Gastrocnemius medialis (tissue), 4 donors: ENCODE data around the gene MAN1C1. TPM values are rescaled to one million over a fixed set of nuclear protein-coding genes. Genes with fewer than 3 reads are reported as not detected.

Experiments
- ATAC-seq, 2 donors: fragments of 150-250 bp; one replicate each; pipeline ENCODE4 v1.9.1; 2016
- DNase-seq, 2 donors: peaks; one replicate each; pipeline ENCODE4 v3.0.0-alpha.2; 2019
- H3K27ac ChIP-seq, 4 donors: fragments of 200-600 bp; sonication (generic); 1 replicate in 1 of 4; 2 replicates in 3 of 4; pipeline ENCODE4 v1.5.1; 2016 to 2018; ENCODE audit warnings: mild to moderate bottlenecking in 2 of 4, moderate library complexity in 1 of 4
- H3K27me3 ChIP-seq, 3 donors: fragments of 200-600 bp; sonication (generic) in 2 of 3; 1 replicate in 1 of 3; 2 replicates in 2 of 3; pipeline versions ENCODE4 v1.5.1 to v1.6.0; 2016 to 2019; ENCODE audit warnings: mild to moderate bottlenecking in 1 of 3, moderate library complexity in 1 of 3
- H3K36me3 ChIP-seq, 2 donors: fragments of 200-600 bp; sonication (generic) in 1 of 2; one replicate each; pipeline ENCODE4 v1.5.1; 2017 to 2018
- H3K4me1 ChIP-seq, 2 donors: fragments of 200-600 bp; sonication (generic) in 1 of 2; one replicate each; pipeline ENCODE4 v1.5.1; 2016 to 2017; ENCODE audit warnings: mild to moderate bottlenecking in 2 of 2
- H3K4me3 ChIP-seq, 4 donors: fragments of 200-600 bp; sonication (generic) in 3 of 4; 1 replicate in 1 of 4; 2 replicates in 3 of 4; pipeline ENCODE4 v1.5.1; 2016 to 2019; ENCODE audit warnings: mild to moderate bottlenecking in 2 of 4
- H3K9me3 ChIP-seq, 3 donors: fragments of 200-600 bp; sonication (generic) in 2 of 3; 1 replicate in 1 of 3; 2 replicates in 2 of 3; pipeline ENCODE4 v1.5.1; 2016 to 2019
- POLR2A ChIP-seq, 2 donors: fragments of 450-650 bp; IDR thresholded peaks; one replicate each; pipeline ENCODE4 v1.6.1; 2017; ENCODE audit warnings: antibody characterized with exemption in 2 of 2, mild to moderate bottlenecking in 2 of 2, moderate library complexity in 2 of 2
- in situ Hi-C, 4 donors: fragments of 200-750 bp; cut with MboI; loops; one replicate each; pipeline versions ENCODE4 v1.15.0 to v1.8.0; 2017; ENCODE audit warnings: low sequenced_read_pairs in 4 of 4
- intact Hi-C: fragments of 100-400 bp; cut with DNase I; formaldehyde crosslinking; loops from one replicate; pipeline ENCODE4 v1.15.1; 2023; ENCODE audit warnings: low total_unique reads
- total RNA-seq, 4 donors: library from RNA; depleted of rRNA; stranded (reverse); fragments of >200 nt; gene quantifications; one replicate each; pipeline versions ENCODE4 v1.1.0 to v1.2.3, GENCODE V29; 2016
- TF ChIP-seq, protein P1 (sequence below), 5 experiments: fragments of 450-650 bp in 3 of 5; fragments of 200-600 bp in 2 of 5; sonication (generic) in 2 of 5; IDR thresholded peaks in 4 of 5; conservative IDR thresholded peaks in 1 of 5; 1 replicate in 4 of 5; 2 replicates in 1 of 5; pipeline ENCODE4 v1.5.1; 2016 to 2019; ENCODE audit warnings: antibody characterized with exemption in 5 of 5, mild to moderate bottlenecking in 3 of 5, moderate library complexity in 3 of 5

MAN1C1 gene
- 1 to 10 TPM; 2.0 to 4.4 (median 2.5) TPM for total RNA-seq

DNA sequence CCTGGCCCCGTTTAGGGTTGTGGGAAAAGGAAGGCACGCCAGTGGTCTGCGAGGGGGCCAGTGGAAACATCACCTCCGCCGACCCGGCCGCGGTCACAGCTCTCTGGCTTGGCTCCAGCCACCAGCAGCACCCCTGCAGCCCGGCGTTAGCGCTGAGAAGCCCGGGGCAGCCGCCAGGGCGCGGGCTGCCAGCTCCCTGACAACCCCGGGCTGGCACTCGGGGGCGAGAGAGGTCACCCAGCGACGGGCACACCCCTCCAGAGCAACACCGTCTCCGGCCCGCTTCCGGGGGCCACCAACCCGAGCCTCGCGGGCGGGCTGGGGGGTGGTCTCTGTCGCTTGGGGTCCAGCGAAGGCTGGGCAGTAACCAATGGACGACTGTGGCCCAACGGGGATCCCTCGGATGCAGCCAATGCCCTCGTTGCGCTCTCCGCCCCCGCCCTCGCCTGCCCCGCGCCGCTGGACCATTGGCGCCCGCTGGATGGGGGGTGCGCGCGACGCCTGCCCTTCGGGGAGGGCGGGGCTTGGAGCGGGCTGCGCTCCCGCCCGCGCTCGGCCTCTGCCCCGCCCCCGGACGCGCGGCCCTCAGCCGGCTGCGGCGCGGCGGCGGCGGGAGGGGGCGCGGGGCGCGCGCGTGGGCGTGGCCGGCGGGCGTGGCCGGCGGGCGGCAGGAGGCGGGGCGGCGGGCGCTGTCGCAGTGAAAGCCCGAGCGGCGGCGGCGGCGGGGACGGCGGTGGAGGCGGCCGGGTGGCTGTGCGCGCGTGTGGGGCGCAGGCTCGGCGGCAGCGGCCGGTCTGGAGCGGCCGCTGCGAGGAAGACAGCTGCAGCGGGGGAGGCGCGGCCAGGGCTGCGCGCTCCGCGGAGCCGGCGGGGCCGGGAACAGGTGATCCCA, at the start of gene MAN1C1:
Gene MAN1C1 (plus strand): TSS at position 697 of the 892 bp plus-strand sequence. CDS start 1,007 bp downstream, outside the sequence.
- ATAC-seq (peak; percentile 83 to 84), DNase-seq (peak; percentile 61 to 74)
- H3K9me3 ChIP-seq = no peaks in the 10 kb centered on the region
- H3K27ac ChIP-seq = peak within 1 kb of the TSS; percentile 81 to 92 (median 84)
- no peaks in the 10 kb centered on the region for H3K36me3 ChIP-seq
- intact Hi-C loops (loop anchor here (2.0 kb wide), 3 partner anchors 74 to 188 kb away; partner anchors contain the start of gene LDLRAP1), in situ Hi-C loops (loop anchor here in 1 of 4 donors (25.0 kb wide), 1 partner anchor 121 kb away; no protein-coding TSS in a partner anchor)
- H3K27me3 ChIP-seq = no peaks in the 10 kb centered on the region
- H3K4me1 ChIP-seq = peaks cover 20 to 26% of the 10 kb centered on the region in 2 donors
- peak within 1 kb of the TSS; percentile 72 to 97 (median 90) for H3K4me3 ChIP-seq
- TF ChIP-seq POLR2A (IDR thresholded peaks at IDR 0.05) = peak; percentile 70 to 75
- TF ChIP-seq, protein P1, sequence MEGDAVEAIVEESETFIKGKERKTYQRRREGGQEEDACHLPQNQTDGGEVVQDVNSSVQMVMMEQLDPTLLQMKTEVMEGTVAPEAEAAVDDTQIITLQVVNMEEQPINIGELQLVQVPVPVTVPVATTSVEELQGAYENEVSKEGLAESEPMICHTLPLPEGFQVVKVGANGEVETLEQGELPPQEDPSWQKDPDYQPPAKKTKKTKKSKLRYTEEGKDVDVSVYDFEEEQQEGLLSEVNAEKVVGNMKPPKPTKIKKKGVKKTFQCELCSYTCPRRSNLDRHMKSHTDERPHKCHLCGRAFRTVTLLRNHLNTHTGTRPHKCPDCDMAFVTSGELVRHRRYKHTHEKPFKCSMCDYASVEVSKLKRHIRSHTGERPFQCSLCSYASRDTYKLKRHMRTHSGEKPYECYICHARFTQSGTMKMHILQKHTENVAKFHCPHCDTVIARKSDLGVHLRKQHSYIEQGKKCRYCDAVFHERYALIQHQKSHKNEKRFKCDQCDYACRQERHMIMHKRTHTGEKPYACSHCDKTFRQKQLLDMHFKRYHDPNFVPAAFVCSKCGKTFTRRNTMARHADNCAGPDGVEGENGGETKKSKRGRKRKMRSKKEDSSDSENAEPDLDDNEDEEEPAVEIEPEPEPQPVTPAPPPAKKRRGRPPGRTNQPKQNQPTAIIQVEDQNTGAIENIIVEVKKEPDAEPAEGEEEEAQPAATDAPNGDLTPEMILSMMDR (IDR thresholded peaks at IDR 0.05 in 4 of 5, conservative IDR thresholded peaks at IDR 0.05 in 1 of 5) = peak; percentile 49 to 62 (median 54)

DNA sequence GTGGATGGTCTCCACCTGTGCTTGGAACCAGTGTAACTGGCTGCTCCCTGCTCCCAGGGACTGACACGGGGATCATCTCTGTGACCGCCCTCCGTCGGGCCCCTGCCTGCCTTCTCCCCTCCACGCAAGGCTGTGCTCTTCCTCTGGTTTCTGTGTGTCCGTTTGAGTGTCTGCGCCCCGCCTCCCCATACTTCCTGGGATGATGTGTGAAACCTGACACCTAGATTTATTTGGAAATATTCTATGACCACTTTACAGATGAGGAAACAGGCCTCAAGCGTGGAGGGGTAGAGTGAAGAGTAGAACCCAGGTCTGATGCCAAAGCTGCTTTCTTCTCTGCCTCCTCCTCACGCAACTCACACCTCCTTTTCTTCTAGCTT, 48.9 kb upstream of the MAN1C1 start:
- peak overlapping the region; percentile 86 to 92 (median 88) for H3K27ac ChIP-seq
- no peak overlapping the region for H3K4me3 ChIP-seq
- H3K36me3 ChIP-seq = no peaks in the 10 kb centered on the region
- in situ Hi-C loops (no loop called here), intact Hi-C loops (loop anchor here (2.0 to 5.0 kb wide), 3 partner anchors 17 to 130 kb away; no protein-coding TSS in a partner anchor)
- no peaks in the 10 kb centered on the region for H3K9me3 ChIP-seq
- TF ChIP-seq, protein P1 (IDR thresholded peaks at IDR 0.05 in 4 of 5, conservative IDR thresholded peaks at IDR 0.05 in 1 of 5) = no peak
- TF ChIP-seq POLR2A (IDR thresholded peaks at IDR 0.05) = no peak
- H3K4me1 ChIP-seq = peaks cover 44 to 55% of the 10 kb centered on the region in 2 donors
- ATAC-seq (no peak), DNase-seq (peak in 1 of 2 donors; percentile 49)
- no peaks in the 10 kb centered on the region for H3K27me3 ChIP-seq

DNA sequence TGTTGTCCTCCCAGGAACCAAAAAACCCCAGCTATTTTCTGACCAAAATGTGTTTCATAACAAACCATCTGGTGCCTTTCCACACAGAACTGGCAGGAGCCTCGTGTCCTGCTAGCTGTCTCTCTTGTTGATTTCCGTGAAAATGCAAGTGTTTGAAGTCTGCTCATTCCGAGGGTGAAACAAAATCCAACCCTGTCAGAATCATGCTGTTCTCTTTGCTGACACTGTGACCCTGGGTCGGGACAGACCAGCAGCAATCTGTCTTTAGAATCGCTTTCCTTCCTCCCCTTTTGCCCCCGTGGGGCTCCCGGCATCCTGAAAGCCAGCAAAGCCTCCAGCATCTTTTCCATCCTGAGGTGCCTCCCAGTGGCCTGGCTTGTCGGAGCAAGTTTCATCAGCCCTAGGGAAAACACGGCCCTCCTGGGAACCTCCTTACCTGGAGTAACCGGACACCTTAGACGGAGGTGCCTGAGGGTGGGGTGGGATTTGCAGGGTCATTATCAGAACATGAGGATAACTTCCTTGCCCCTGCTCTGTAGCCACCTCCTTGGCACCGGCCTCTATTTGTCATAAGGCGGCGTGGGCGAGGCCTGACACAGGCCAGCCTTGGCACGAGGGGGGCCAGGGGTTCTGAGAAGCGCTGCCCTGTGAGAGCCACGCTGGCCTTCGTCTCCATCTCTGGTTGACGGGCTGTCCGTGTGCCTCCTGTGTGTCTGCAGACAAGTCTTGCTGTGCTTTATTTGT, 48.3 kb upstream of the MAN1C1 start:
- DNase-seq (peak; percentile 48 to 67), ATAC-seq (peak; percentile 11 to 22)
- H3K27me3 ChIP-seq = no peaks in the 10 kb centered on the region
- TF ChIP-seq POLR2A (IDR thresholded peaks at IDR 0.05) = no peak
- TF ChIP-seq, protein P1 (IDR thresholded peaks at IDR 0.05 in 4 of 5, conservative IDR thresholded peaks at IDR 0.05 in 1 of 5) = no peak
- no peak overlapping the region for H3K4me3 ChIP-seq
- in situ Hi-C loops = no loop called here
- peak overlapping the region; percentile 86 to 92 (median 88) for H3K27ac ChIP-seq
- H3K4me1 ChIP-seq = peaks cover 49 to 57% of the 10 kb centered on the region in 2 donors
- H3K36me3 ChIP-seq = no peaks in the 10 kb centered on the region
- intact Hi-C loops = loop anchor here (5.0 kb wide), 1 partner anchor 129 kb away; no protein-coding TSS in a partner anchor
- no peaks in the 10 kb centered on the region for H3K9me3 ChIP-seq

DNA sequence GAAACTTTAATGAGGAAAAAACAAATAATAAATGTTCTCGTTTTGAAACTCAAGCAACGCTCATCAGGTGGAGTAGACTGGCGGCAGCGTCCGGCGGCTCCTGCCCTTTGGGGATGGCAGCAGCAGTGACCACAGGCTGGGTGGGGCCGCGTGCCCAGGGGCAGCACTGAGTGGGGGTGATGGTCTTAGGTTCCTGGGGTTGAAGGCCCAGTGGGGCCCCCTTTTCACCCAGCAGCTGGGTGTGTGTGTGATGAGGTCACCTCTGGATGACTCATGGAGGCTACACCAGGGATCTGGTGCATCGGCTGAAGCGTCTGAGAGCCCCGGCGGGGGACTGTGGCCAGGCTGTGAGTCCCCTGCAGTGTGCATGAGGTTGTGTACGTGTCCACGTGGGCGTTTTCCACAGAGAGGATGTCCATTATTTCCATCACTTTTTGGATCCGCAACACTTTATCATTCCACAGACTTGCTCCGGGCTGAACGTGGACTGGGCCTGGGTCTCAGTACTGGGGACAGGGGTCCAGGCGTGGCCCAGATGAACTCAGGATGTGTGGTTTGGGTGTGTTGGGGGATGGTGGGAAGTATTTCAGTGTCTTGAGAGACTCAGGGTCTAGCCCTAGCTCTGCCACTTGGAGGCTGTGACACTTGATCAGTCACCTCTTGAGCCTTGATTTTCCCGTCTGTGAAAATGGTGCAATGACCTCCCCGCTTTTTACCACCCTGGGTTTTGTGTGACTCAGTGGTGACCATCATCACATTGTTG, 47.6 kb upstream of the MAN1C1 start:
- in situ Hi-C loops = no loop called here
- DNase-seq (peak in 1 of 2 donors; percentile 55), ATAC-seq (no peak)
- TF ChIP-seq, protein P1 (IDR thresholded peaks at IDR 0.05 in 4 of 5, conservative IDR thresholded peaks at IDR 0.05 in 1 of 5) = no peak
- TF ChIP-seq POLR2A (IDR thresholded peaks at IDR 0.05) = no peak
- H3K4me1 ChIP-seq = peaks cover 53 to 63% of the 10 kb centered on the region in 2 donors
- intact Hi-C loops = loop anchor here (5.0 kb wide), 1 partner anchor 128 kb away; no protein-coding TSS in a partner anchor
- no peaks in the 10 kb centered on the region for H3K9me3 ChIP-seq
- peak overlapping the region; percentile 86 to 92 (median 88) for H3K27ac ChIP-seq
- no peaks in the 10 kb centered on the region for H3K27me3 ChIP-seq
- no peaks in the 10 kb centered on the region for H3K36me3 ChIP-seq
- no peak overlapping the region for H3K4me3 ChIP-seq
